GM19099 (cell line): ENCODE data around the gene ZNF234.

Experiments
- POLR2A ChIP-seq: IDR thresholded peaks from 3 replicates; pipeline ENCODE4 v1.6.1; 2011; ENCODE audit warnings: low read depth; ENCODE audit not compliant: insufficient read length; ENCODE audit errors: extremely low read depth

ZNF234 gene

DNA sequence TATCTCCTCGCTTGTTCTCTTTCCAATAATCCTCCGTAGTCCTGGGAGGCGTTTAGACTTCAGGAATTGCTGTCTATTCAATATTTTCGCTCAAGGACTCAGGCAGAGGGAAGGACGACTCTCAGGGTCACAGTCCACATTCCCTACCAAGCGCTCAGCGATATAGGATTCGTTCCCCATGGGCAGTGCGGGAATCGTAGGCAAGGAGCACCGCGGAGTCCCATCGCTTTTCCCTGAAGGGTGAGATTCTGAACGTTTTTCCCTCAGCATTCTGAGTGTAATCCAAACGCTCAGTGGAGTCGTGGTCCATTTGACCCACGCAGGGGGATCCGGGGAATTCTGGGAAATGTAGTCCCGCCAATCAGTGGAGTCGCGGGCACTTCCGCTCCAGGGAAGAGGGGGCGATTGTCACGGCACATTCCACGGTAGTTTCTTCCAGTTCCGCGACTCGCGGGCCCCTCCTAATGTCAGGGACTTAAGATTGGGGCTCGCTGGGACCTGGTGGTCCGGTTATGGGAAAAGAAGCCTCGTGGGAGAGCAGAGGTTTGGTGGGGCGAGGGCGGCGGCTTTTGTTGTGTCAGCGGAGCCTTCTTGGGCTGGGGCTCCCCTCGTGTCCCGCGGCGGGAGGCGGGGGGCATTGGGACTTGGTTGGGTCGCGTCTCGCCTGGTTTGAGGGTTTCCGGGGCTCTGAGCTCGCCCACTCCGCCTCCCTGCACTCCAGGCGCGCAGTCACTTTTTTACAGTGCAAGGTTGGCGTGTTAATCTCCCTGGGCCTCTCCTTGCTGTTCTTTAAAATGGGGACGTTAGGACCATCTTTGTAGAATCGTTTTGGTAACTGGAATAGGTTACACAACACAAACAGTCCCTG, at the start of gene ZNF234:
TSS of gene ZNF234 (plus strand) at position 364 of the 868 bp plus-strand sequence. CDS start 3,079 bp downstream, outside the sequence.
- peak; percentile 55 for TF ChIP-seq POLR2A

- TF ChIP-seq POLR2A = no peak
Observed at GRCh38 chr19:44092108-44092507, 49.2 kb upstream of the ZNF234 start.

GRCh38 chr19:44093931-44094765, 47.2 kb upstream of the ZNF234 start, which contains the start of gene ZNF224:
ZNF224 (plus strand) TSS chr19:44094361; CDS start chr19:44097874, 3,513 bp downstream.
- TF ChIP-seq POLR2A = peak; percentile 63

- TF ChIP-seq POLR2A = no peak
Observed at GRCh38 chr19:44107751-44108150, 33.6 kb upstream of the ZNF234 start.

- no peak for TF ChIP-seq POLR2A
Observed at GRCh38 chr19:44109458-44109857, 31.9 kb upstream of the ZNF234 start.

DNA sequence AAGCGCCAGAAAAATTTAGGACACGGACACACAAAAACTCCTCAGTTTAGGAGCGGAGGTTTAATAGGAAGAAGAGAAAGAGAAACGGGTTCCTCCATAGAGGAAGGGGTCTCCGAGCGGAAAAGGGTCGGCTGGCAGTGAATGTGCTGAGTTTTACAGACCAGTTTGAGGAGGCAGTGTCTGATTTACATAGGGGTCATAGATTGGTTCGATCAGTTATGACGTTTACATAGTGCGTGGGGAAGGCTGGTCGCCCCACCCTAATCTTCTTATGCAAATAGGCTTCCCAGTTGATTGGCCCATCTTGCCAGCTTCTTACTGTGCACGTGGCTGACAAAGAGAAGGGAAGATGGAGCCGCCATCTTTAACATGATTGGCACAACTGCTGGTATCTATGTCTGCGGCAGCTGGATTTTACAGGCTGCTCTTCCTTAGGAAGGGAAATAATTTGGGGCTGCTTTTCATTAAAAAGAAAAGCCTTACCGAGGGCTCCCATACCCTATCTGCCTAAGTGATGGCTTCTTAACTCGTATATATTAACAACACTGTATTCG, 29.4 kb upstream of the ZNF234 start:
- no peak for TF ChIP-seq POLR2A

GRCh38 chr19:44112802-44113137, 28.6 kb upstream of the ZNF234 start:
- TF ChIP-seq POLR2A = no peak

- peak; percentile 67 for TF ChIP-seq POLR2A
Observed at GRCh38 chr19:44113138-44113783, 28.1 kb upstream of the ZNF234 start, which contains the start of gene ZNF225. ZNF225 (plus strand) TSS chr19:44113399; CDS start chr19:44115828, 2,429 bp downstream.

DNA sequence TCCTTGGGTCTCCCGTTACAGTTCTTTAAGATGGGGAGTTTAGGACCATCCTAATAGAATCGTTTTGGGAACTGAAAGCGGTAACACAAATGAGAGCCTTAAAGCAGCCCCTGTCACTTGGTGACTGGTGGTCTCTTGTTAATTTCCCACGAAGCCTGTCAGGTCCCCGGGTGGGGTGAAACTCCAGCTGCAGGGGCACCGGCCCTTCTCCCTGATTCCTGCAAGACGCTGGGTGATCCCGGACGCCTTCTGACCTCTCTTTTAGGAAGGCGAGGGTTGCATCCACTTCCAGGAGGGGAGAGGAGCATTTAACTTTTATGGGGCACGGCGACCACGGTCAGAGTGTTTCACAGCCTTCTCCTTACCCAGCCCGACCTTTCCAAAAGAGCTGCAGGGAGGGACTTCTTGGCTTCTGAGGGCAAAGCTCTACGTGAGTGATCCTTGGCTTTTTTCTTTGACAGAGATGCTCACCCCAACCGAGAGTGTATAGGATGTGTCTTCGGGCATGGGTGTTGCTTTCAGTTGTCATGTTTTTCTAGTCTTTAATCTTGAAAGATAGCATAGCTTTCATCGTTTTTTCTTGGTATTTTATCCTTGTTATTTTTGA, 27.5 kb upstream of the ZNF234 start:
- no peak for TF ChIP-seq POLR2A

DNA sequence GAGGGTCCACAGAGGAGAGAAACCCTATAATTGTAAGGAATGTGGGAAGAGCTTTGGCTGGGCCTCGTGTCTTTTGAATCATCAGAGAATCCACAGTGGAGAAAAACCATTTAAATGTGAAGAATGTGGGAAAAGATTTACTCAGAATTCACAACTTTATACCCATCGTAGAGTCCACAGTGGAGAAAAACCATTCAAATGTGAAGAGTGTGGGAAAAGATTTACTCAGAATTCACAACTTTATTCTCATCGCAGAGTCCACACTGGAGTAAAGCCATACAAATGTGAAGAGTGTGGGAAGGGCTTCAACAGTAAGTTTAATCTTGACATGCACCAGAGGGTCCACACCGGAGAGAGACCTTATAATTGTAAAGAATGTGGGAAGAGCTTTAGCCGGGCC, 9.4 kb upstream of the ZNF234 start:
- no peak for TF ChIP-seq POLR2A

- TF ChIP-seq POLR2A = no peak
Observed at GRCh38 chr19:44142059-44142433, 692 bp downstream of the ZNF234 start.

GRCh38 chr19:44149776-44150175, 8.4 kb downstream of the ZNF234 start:
- TF ChIP-seq POLR2A = no peak

DNA sequence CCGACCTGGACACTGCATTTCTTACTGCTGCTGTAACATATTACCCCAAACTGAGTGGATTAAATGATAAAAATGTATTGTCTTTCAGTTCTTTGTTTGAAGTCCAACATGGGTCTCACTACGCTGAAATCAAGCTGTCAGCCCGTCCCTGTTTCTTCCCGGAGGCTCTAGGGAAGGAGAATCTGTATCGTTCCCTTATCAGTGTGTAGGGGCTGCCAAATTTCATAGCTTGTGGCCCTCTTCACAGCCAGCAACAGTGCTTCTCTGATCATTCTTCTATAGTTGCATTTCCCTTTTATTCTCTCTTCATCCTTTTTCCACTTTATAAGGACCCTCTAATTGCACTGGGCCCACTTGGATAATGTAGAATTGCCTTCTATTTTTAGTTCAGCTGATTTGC, 10.1 kb downstream of the ZNF234 start:
- no peak for TF ChIP-seq POLR2A

DNA sequence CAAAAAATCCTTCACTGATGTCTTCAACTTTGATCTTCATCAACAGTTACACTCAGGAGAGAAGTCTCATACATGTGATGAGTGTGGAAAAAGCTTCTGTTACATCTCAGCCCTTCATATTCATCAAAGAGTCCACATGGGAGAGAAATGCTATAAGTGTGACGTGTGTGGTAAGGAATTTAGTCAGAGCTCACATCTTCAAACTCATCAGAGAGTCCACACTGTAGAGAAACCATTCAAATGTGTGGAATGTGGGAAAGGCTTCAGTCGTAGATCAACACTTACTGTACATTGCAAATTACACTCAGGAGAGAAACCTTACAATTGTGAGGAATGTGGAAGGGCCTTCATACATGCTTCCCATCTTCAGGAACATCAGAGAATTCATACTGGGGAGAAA, 15.1 kb downstream of the ZNF234 start:
- no peak for TF ChIP-seq POLR2A
